ENCODE results near the gene STK32B.

DNA sequence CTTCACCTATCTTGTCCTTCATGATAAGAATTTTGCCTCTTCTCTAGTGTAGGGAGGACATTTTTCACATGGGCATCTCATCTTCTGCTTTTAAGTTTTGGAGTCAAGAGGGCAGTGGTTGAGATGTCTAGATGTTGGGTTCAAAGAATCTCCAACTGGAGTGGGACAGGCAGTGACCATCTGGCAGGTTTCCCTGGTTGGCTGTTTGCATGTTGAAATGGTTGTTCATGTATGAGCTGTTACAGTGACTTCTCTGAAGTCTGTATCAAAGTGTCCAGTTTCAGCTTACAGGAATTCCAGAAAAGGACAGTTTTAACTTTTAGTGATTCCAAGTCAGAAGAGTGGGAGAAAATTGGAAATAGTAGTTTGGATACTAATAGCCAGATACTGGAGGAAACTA is 464.4 kb downstream of the STK32B start:
- TF ChIP-seq POLR2A (IDR thresholded peaks at IDR 0.05), result no peak
- TF ChIP-seq, protein P1, sequence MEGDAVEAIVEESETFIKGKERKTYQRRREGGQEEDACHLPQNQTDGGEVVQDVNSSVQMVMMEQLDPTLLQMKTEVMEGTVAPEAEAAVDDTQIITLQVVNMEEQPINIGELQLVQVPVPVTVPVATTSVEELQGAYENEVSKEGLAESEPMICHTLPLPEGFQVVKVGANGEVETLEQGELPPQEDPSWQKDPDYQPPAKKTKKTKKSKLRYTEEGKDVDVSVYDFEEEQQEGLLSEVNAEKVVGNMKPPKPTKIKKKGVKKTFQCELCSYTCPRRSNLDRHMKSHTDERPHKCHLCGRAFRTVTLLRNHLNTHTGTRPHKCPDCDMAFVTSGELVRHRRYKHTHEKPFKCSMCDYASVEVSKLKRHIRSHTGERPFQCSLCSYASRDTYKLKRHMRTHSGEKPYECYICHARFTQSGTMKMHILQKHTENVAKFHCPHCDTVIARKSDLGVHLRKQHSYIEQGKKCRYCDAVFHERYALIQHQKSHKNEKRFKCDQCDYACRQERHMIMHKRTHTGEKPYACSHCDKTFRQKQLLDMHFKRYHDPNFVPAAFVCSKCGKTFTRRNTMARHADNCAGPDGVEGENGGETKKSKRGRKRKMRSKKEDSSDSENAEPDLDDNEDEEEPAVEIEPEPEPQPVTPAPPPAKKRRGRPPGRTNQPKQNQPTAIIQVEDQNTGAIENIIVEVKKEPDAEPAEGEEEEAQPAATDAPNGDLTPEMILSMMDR (IDR thresholded peaks at IDR 0.05), result no peak
